Measurements from ENCODE around the gene ZMYM5. TPM values are rescaled to one million over a fixed set of nuclear protein-coding genes. Genes with fewer than 3 reads are reported as not detected.
"Not testable (repeated sequence)": the region's sequence is repeated elsewhere in the genome, so short reads cannot be mapped to it uniquely, and the experiment has no call there.

The ZMYM5 gene
- 10 to 100 TPM in 3 of 4 donors, 1 to 10 TPM in 1; 6.7 to 39.5 (median 25.4) TPM for total RNA-seq

DNA sequence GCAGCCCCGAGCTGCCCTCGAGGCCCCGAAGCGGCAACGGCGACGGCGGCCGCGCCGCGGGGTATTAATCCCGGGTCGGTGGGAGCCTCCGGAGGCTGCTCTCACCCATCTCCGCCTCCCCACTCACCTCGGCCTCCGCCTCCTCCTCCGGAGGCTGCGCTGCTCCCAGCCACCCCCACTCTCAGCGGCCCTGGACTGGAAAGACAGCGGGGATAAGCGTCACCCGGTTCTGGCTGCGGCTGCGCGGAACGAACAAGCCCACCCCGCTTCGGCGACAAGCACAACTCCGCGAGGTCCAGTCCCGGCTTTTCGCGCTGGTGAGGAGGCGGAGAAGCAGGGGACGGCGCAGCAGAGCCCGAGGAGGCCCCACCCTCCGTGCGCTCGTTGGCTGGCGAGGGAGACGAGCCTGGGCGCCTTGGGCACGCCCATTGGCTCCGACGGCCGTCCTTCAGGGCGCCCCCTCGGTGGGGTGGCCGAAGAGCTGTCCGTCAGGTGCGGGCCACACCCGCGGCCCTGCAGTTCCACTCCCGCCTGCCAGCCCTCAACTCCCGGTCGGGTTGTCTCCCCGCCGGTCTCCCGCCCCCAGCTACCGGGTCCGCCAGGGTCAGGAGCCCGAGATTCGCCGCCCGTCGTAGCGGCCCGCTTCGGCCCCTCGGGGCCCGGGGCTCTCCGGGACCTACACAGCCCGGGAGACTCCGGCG, at the start of gene ZMYM5:
Gene ZMYM5 (minus strand): TSS at position 327 of the 701 bp plus-strand sequence. CDS start 11,469 bp downstream, outside the sequence.
- intact Hi-C loops (cut with DNase I; ENCODE audit: low total_unique reads): loop anchor here (10.0 kb wide), 1 partner anchor 79 kb away; the partner anchor contains the start of gene PSPC1
- Histone ChIP-seq H3K27me3 (no peaks in the 10 kb centered on the region), H3K4me3 (peak within 1 kb of the TSS; percentile 73 to 99), H3K9me3 (no peaks in the 10 kb centered on the region), H3K27ac (peak within 1 kb of the TSS; percentile 97 to 99), H3K4me1 (peaks cover 6 to 7% of the 10 kb centered on the region in 2 donors), H3K36me3 (no peaks in the 10 kb centered on the region)
- TF ChIP-seq POLR2A (IDR thresholded peaks at IDR 0.05): peak; percentile 90 to 95
- TF ChIP-seq, protein P1, sequence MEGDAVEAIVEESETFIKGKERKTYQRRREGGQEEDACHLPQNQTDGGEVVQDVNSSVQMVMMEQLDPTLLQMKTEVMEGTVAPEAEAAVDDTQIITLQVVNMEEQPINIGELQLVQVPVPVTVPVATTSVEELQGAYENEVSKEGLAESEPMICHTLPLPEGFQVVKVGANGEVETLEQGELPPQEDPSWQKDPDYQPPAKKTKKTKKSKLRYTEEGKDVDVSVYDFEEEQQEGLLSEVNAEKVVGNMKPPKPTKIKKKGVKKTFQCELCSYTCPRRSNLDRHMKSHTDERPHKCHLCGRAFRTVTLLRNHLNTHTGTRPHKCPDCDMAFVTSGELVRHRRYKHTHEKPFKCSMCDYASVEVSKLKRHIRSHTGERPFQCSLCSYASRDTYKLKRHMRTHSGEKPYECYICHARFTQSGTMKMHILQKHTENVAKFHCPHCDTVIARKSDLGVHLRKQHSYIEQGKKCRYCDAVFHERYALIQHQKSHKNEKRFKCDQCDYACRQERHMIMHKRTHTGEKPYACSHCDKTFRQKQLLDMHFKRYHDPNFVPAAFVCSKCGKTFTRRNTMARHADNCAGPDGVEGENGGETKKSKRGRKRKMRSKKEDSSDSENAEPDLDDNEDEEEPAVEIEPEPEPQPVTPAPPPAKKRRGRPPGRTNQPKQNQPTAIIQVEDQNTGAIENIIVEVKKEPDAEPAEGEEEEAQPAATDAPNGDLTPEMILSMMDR (IDR thresholded peaks at IDR 0.05): peak in 2 of 4 experiments; percentile 24 to 28
- peak; percentile 98 to 99 for DNase-seq

DNA sequence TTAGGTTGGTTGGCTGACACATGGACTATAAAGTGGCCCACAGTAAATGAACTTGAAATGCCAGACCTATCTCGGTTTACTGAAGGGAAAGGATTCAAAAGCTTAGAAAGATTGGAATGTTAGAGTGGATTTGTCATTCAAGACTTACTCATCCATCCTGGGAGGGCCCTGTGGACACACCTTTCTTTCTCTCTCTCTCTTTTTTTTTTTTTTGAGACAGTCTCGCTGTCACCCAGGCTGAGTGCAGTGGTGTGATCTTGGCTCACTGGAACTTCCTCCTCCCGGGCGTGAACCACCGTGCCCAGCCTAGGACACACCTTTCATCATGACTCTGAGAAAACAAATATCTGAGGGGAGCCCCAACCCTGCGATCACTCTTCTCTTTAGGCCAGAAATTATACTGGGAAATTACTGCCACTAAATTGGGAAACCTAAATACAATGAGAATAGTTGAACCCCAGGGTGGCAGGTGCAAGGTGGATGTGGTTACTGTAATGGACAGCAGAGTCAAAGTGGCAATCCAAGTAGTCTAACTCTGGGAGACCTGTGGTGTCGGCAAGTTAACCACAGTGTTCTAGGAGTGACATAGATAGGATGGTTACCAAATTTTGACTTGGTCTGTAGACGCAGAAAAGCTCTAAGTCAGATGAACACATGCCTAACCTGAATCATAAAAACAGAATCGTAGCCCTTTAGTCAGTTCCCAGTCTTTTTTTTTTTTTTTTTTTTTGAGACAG, 47.1 kb upstream of the ZMYM5 start:
- Histone ChIP-seq H3K4me1 (no peaks in the 10 kb centered on the region), H3K27me3 (no peaks in the 10 kb centered on the region), H3K36me3 (no peaks in the 10 kb centered on the region), H3K4me3 (no peak overlapping the region), H3K27ac (no peak overlapping the region), H3K9me3 (no peaks in the 10 kb centered on the region)
- TF ChIP-seq POLR2A (IDR thresholded peaks at IDR 0.05): no peak
- TF ChIP-seq, protein P1 (IDR thresholded peaks at IDR 0.05): no peak
- intact Hi-C loops (cut with DNase I; ENCODE audit: low total_unique reads): no loop called here
- no peak for DNase-seq

DNA sequence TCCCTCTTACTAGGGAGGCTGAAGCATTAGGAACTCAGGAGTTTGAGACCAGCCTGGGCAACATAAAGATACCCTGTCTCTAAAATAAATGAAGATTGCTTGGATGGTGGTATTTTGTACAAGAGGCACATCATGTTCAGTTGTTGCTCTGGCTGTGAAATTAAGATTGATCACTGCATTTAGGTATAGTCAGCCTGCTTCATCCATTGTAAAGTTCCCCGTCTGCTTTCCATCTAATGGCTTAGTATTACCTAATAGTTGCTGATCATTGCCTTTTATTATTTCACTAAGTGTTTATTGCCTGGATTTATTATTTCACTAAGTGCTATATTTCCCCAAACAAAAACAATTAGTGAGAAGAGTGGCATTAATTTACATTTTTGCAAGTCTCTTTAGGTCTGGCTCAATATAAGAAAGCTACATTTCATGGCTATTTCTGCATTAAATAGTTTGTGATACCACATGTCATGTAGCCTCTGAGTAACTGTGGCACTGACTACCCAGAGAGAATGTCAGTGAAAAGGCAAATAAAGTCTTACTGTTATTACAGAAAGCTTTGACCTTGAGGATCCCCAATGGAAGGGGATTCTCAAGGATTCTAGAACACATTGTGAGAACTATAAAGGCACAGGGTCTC, 45.0 kb upstream of the ZMYM5 start:
- Histone ChIP-seq H3K27ac (no peak overlapping the region), H3K4me3 (no peak overlapping the region), H3K27me3 (no peaks in the 10 kb centered on the region), H3K9me3 (no peaks in the 10 kb centered on the region), H3K4me1 (no peaks in the 10 kb centered on the region), H3K36me3 (no peaks in the 10 kb centered on the region)
- intact Hi-C loops (cut with DNase I; ENCODE audit: low total_unique reads): no loop called here
- TF ChIP-seq POLR2A (IDR thresholded peaks at IDR 0.05): no peak
- TF ChIP-seq, protein P1 (IDR thresholded peaks at IDR 0.05): no peak
- no peak for DNase-seq

DNA sequence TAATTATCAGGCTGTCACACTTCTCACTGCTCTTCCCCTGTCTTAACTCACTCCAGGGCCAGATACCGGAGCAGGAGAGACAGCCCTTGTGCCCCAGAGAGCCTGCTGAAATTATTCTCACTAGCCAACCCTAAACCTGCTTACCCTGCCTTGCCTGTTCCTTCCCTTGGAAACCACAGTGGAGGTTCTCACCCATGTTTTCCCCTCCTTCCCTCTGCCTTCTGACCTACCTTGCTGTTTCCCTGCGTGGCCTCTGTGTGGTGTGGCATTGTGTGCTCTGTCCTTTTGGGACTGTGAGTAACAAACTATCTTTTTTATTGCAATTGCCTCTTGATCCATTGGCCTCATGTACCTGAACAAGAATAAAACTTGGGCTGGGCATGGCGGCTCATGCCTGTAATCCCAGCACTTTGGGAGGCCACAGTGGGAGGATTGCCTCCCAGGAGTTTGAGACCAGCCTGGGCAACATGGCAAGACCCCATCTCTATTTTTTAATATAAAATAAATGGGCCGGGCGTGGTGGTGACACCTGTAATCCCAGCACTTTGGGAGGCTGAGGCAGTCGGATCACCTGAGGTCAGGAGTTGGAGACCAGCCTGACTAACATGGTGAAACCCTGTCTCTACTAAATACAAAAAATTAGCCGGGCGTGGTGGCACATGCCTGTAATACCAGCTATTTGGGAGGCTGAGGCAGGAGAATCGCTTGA, 42.2 kb upstream of the ZMYM5 start:
- intact Hi-C loops (cut with DNase I; ENCODE audit: low total_unique reads): not testable (repeated sequence)

DNA sequence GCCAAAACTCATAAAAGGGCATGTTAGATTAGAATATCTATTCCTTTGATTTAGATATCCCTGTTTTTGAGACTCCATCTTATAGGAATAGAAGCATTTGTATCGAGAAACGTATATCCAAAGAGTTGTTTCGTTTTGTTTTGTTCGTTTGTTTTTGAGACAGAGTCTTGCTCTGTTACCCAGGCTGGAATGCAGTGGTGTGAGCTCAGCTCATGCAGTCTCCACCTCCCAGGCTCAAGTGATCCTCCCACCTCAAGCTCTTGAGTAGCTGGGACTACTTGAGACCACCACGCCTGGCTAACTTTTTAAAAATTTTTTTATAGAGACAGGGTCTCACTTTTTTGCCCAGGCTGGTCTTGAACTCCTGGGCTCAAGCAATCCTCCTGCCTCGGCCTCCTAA, 26.6 kb upstream of the ZMYM5 start:
- H3K4me3 ChIP-seq: no peak overlapping the region

More for the DNA sequence above, 42.2 kb upstream of the ZMYM5 start:
- H3K9me3 ChIP-seq, DNase-seq, H3K4me3 ChIP-seq, H3K27me3 ChIP-seq, H3K27ac ChIP-seq, H3K36me3 ChIP-seq, H3K4me1 ChIP-seq: not testable (repeated sequence)

More for the DNA sequence above, 26.6 kb upstream of the ZMYM5 start:
- H3K4me1 ChIP-seq: no peaks in the 10 kb centered on the region
- H3K27ac ChIP-seq: no peak overlapping the region
- no peaks in the 10 kb centered on the region for H3K9me3 ChIP-seq
- H3K27me3 ChIP-seq: no peaks in the 10 kb centered on the region
- no peaks in the 10 kb centered on the region for H3K36me3 ChIP-seq
- intact Hi-C loops (cut with DNase I; ENCODE audit: low total_unique reads): no loop called here
- no peak for DNase-seq
- TF ChIP-seq POLR2A (IDR thresholded peaks at IDR 0.05): no peak
- TF ChIP-seq, protein P1 (IDR thresholded peaks at IDR 0.05): no peak

Measured in uterus (tissue), 4 donors.